EH (cell line): ENCODE data around the gene C11orf91.
"Not testable (repeated sequence)": the region's sequence is repeated elsewhere in the genome, so short reads cannot be mapped to it uniquely, and the experiment has no call there.

Source experiments
- DNase-seq: peaks from one replicate; pipeline ENCODE4 v3.0.0-alpha.2; 2015; ENCODE audit warnings: low read depth

C11orf91 gene

GRCh38 chr11:33700502-33701271, at the start of gene C11orf91:
Gene C11orf91 (minus strand): TSS chr11:33700826. CDS start chr11:33700740, 86 bp downstream.
- DNase-seq: peak; percentile 97

GRCh38 chr11:33747979-33748378, 47.4 kb upstream of the C11orf91 start:
- DNase-seq: peak; percentile 80

- DNase-seq: no peak
Measured at GRCh38 chr11:33743291-33743690, 42.7 kb upstream of the C11orf91 start.

- DNase-seq: peak; percentile 55
Measured at GRCh38 chr11:33742249-33742851, 41.7 kb upstream of the C11orf91 start.

- no peak for DNase-seq
Measured at GRCh38 chr11:33741806-33742205, 41.2 kb upstream of the C11orf91 start.

GRCh38 chr11:33737362-33737821, 36.8 kb upstream of the C11orf91 start:
- DNase-seq: peak; percentile 71

- peak; percentile 95 for DNase-seq
Measured at GRCh38 chr11:33736148-33736812, 35.7 kb upstream of the C11orf91 start, which contains the start of gene CD59. Gene CD59 (minus strand): TSS chr11:33736423. CDS start chr11:33722445, 13,978 bp downstream.

GRCh38 chr11:33735271-33736147, 34.9 kb upstream of the C11orf91 start:
- DNase-seq: peak; percentile 52

GRCh38 chr11:33734441-33735270, 34.0 kb upstream of the C11orf91 start:
- peak; percentile 62 for DNase-seq

- no peak for DNase-seq
Measured at GRCh38 chr11:33733980-33734379, 33.4 kb upstream of the C11orf91 start.

GRCh38 chr11:33731723-33732531, 31.3 kb upstream of the C11orf91 start:
- peak; percentile 57 for DNase-seq

- DNase-seq: no peak
Measured at GRCh38 chr11:33730716-33731115, 30.1 kb upstream of the C11orf91 start.

GRCh38 chr11:33729072-33729664, 28.5 kb upstream of the C11orf91 start:
- DNase-seq: not testable (repeated sequence)

GRCh38 chr11:33727539-33727938, 26.9 kb upstream of the C11orf91 start:
- not testable (repeated sequence) for DNase-seq

GRCh38 chr11:33725496-33725895, 24.9 kb upstream of the C11orf91 start:
- DNase-seq: no peak

GRCh38 chr11:33724644-33725035, 24.0 kb upstream of the C11orf91 start:
- DNase-seq: no peak

- DNase-seq: peak; percentile 100
Measured at GRCh38 chr11:33723238-33723881, 22.7 kb upstream of the C11orf91 start.

GRCh38 chr11:33722590-33723234, 22.1 kb upstream of the C11orf91 start:
- peak; percentile 97 for DNase-seq
